KMS-11 (cell line): Measurements from ENCODE around the gene NOTUM.

Source experiments
- H2AFZ ChIP-seq: fragments of 200-600 bp; sonication (generic); 2 replicates; pipeline ENCODE4 v1.6.1; 2016; ENCODE audit warnings: antibody characterized with exemption, mixed run types, low read depth
- H3K27ac ChIP-seq: fragments of 200-600 bp; sonication (generic); 2 replicates; pipeline ENCODE4 v1.6.1; 2016; ENCODE audit warnings: mild to moderate bottlenecking, mixed run types
- H3K27me3 ChIP-seq: fragments of 200-600 bp; sonication (generic); 2 replicates; pipeline ENCODE4 v1.6.1; 2017; ENCODE audit warnings: mild to moderate bottlenecking, low read depth, mixed run types, moderate library complexity; ENCODE audit not compliant: insufficient read depth
- H3K36me3 ChIP-seq: fragments of 200-600 bp; sonication (generic); 2 replicates; pipeline ENCODE4 v1.6.1; 2017; ENCODE audit warnings: mild to moderate bottlenecking, mixed run types; ENCODE audit not compliant: insufficient read depth
- H3K4me1 ChIP-seq: fragments of 200-600 bp; sonication (generic); 2 replicates; pipeline ENCODE4 v1.6.1; 2016; ENCODE audit warnings: mild to moderate bottlenecking, low read depth, mixed run types; ENCODE audit not compliant: poor library complexity, severe bottlenecking
- H3K4me2 ChIP-seq: fragments of 200-600 bp; sonication (generic); 2 replicates; pipeline ENCODE4 v1.7.0; 2016; ENCODE audit warnings: mild to moderate bottlenecking, mixed run types
- H3K4me3 ChIP-seq: fragments of 200-600 bp; sonication (generic); IDR thresholded peaks from 2 replicates; pipeline ENCODE4 v1.6.1; 2017; ENCODE audit warnings: low read depth, low read length, mixed read lengths; ENCODE audit not compliant: insufficient read depth
- H3K79me2 ChIP-seq: fragments of 200-600 bp; sonication (generic); 2 replicates; pipeline ENCODE4 v1.6.1; 2016; ENCODE audit warnings: low read depth, mixed run types; ENCODE audit not compliant: insufficient read depth
- H3K9ac ChIP-seq: fragments of 200-600 bp; sonication (generic); 2 replicates; pipeline ENCODE4 v1.6.1; 2016; ENCODE audit warnings: mild to moderate bottlenecking, mixed run types
- H4K20me1 ChIP-seq: fragments of 200-600 bp; sonication (generic); 2 replicates; pipeline ENCODE4 v1.6.1; 2016; ENCODE audit warnings: mild to moderate bottlenecking, mixed run types; ENCODE audit not compliant: insufficient read depth
- TF ChIP-seq, protein P1 (sequence below): fragments of 200-600 bp; sonication (generic); conservative IDR thresholded peaks from 2 replicates; pipeline ENCODE4 v1.6.1; 2017; ENCODE audit warnings: low read depth, mild to moderate bottlenecking, antibody characterized with exemption, low read length, moderate library complexity, mixed read lengths

NOTUM gene

GRCh38 chr17:82004517-82005455 is 43.8 kb upstream of the NOTUM start:
- no peaks in the 10 kb centered on the region for H3K4me1 ChIP-seq
- H3K4me2 ChIP-seq = no peak overlapping the region
- no peaks in the 10 kb centered on the region for H3K27me3 ChIP-seq
- H2AFZ ChIP-seq = no peak overlapping the region
- no peaks in the 10 kb centered on the region for H3K36me3 ChIP-seq
- TF ChIP-seq, protein P1, sequence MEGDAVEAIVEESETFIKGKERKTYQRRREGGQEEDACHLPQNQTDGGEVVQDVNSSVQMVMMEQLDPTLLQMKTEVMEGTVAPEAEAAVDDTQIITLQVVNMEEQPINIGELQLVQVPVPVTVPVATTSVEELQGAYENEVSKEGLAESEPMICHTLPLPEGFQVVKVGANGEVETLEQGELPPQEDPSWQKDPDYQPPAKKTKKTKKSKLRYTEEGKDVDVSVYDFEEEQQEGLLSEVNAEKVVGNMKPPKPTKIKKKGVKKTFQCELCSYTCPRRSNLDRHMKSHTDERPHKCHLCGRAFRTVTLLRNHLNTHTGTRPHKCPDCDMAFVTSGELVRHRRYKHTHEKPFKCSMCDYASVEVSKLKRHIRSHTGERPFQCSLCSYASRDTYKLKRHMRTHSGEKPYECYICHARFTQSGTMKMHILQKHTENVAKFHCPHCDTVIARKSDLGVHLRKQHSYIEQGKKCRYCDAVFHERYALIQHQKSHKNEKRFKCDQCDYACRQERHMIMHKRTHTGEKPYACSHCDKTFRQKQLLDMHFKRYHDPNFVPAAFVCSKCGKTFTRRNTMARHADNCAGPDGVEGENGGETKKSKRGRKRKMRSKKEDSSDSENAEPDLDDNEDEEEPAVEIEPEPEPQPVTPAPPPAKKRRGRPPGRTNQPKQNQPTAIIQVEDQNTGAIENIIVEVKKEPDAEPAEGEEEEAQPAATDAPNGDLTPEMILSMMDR = no peak
- H3K4me3 ChIP-seq = no peak overlapping the region
- H3K79me2 ChIP-seq = no peaks in the 10 kb centered on the region
- no peak overlapping the region for H3K9ac ChIP-seq
- H3K27ac ChIP-seq = no peak overlapping the region
- H4K20me1 ChIP-seq = no peaks in the 10 kb centered on the region

DNA sequence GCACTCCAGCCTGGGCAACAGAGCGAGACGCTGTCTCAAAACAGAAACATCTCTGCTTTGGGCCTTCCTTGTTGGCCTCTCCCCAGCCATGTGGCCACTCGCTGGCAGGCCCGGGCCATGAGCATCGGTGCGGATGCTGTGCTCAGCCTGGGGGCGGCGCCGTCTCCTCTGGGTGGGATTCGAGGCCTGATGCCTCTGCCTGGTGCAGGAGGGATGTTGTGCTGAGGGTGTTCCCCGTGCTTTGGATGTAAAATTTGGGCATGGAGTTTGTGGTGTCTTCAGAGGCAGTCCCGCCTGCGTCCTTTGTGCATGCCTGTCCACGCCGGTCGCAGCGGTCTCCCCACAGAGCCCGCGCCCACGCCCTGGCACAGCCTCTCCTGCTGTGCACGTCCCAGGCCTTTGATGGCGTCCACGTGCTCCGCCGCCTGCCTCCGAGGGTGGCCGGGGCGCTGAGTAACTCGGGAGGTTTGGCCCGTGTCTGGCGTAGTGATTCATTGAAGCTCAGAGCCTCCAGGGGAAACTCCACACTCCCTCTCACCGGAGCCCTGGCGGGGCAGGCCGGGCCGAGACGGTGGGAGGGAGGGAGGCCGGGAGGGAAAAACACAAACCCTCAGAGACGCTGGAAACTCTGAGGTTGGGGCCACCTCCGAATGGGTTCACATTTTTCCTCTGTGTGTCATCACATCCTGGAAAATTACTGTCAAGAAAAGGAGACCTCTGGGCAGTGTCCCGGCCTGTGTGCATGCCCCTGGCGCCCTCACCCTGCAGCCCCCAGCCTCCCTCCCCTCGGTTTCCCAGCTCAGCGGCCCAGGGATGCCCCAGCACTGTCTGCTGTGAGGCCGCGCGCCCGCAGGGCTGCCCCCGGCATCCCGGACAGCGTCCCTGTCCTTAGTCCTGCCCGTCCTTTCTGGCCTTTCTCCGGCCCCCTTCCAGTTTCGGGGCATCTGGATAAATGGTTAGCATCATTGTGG is 42.7 kb upstream of the NOTUM start:
- TF ChIP-seq, protein P1 = no peak
- Histone ChIP-seq H3K27ac (no peak overlapping the region), H3K4me2 (no peak overlapping the region), H3K4me3 (no peak overlapping the region), H3K27me3 (no peaks in the 10 kb centered on the region), H3K4me1 (no peaks in the 10 kb centered on the region), H3K9ac (no peak overlapping the region), H4K20me1 (no peaks in the 10 kb centered on the region), H3K79me2 (no peaks in the 10 kb centered on the region), H2AFZ (no peak overlapping the region), H3K36me3 (no peaks in the 10 kb centered on the region)

GRCh38 chr17:82001571-82002056 is 40.6 kb upstream of the NOTUM start:
- H3K27me3 ChIP-seq = no peaks in the 10 kb centered on the region
- H3K9ac ChIP-seq = no peak overlapping the region
- no peaks in the 10 kb centered on the region for H3K4me1 ChIP-seq
- H3K4me2 ChIP-seq = no peak overlapping the region
- TF ChIP-seq, protein P1 = no peak
- no peak overlapping the region for H3K27ac ChIP-seq
- H3K4me3 ChIP-seq = no peak overlapping the region
- H3K79me2 ChIP-seq = no peaks in the 10 kb centered on the region
- H4K20me1 ChIP-seq = no peaks in the 10 kb centered on the region
- no peaks in the 10 kb centered on the region for H3K36me3 ChIP-seq
- H2AFZ ChIP-seq = no peak overlapping the region

DNA sequence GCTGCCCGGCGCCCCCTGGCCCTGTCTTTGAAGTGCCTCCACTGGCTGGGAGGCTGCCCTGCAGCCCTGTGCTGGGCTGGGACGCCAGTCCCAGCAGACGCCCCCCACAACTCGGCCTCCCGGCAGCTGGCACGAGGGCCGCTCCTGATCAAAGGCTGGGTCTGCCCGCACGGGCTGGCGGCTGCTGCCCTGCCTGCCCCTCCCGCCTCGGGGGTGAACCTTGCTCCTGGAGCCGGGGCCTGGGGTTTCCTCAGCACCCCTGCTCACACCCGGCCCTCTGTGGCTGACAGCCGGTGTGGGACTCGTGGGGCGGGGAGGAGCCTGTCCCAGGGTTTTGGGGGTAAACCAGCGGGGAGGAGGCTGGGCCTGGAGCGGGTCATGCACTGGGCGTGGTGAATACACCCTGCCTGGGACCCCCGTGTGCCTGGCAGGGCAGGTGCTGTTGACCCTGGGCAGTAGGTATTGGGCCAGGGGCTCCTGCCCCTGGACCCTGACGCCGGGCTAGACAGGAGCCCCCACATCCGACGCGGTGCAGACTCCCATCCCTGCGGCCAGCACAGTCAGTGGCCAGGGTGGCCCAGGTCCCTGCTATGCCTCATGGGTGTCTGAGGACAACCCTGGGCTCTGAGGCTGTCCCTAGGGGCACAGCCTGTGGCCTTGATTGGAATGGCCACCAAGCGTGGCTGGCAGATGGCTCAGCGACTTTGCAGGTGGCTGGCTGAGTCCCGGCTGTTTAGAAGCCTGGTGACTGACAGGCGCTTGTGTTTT is 40.0 kb upstream of the NOTUM start:
- no peak overlapping the region for H3K9ac ChIP-seq
- H3K79me2 ChIP-seq = no peaks in the 10 kb centered on the region
- no peaks in the 10 kb centered on the region for H4K20me1 ChIP-seq
- no peaks in the 10 kb centered on the region for H3K36me3 ChIP-seq
- H3K27me3 ChIP-seq = no peaks in the 10 kb centered on the region
- no peak overlapping the region for H3K4me3 ChIP-seq
- no peak overlapping the region for H3K4me2 ChIP-seq
- H2AFZ ChIP-seq = no peak overlapping the region
- no peak overlapping the region for H3K27ac ChIP-seq
- H3K4me1 ChIP-seq = no peaks in the 10 kb centered on the region
- TF ChIP-seq, protein P1 = no peak
